ENCODE results near the gene WNT2B.

GRCh38 chr1:112538883-112539282, 30.1 kb downstream of the WNT2B start:
- TF ChIP-seq MXI1 (IDR thresholded peaks at IDR 0.05; ENCODE audit: low read depth, low read length) (no peak), CTCF (IDR thresholded peaks at IDR 0.05) (no peak), PBX3 (IDR thresholded peaks at IDR 0.05) (no peak), ELF1 (IDR thresholded peaks at IDR 0.05) (no peak)
